K562 (cell line): ENCODE results near the gene INSL3. TPM values are rescaled to one million over a fixed set of nuclear protein-coding genes. Genes with fewer than 3 reads are reported as not detected.

ENCODE experiments used
- ATAC-seq: fragments of 200-7000 bp; cut with Tn5 transposase; 3 replicates; pipeline ENCODE4 v1.9.1; 2020; ENCODE audit warnings: moderate library complexity
- BruUV-seq: library from RNA; stranded (reverse); fragments of 400-500 nt; replicated peaks from 2 replicates; lab custom pipeline; 2021; lab: Mats Ljungman, UMichigan
- CTCF ChIA-PET: fragments of 300-600 bp; formaldehyde crosslinking; extraction: SDS; loops from one replicate; lab custom pipeline; 2021; ENCODE audit warnings: low intra/inter-chr PET ratio; lab: Yijun Ruan, JAX
- POLR2A ChIA-PET: fragments of 300-600, 350-650 bp; sonication (Branson Sonifier 250); formaldehyde crosslinking; extraction: SDS; loops from one replicate; lab custom pipeline; 2021; ENCODE audit warnings: antibody characterized with exemption, inconsistent platforms; lab: Yijun Ruan, JAX
- DNase-seq, 4 experiments: peaks; one replicate each; pipeline versions ENCODE4 v3.0.0 to v3.0.0-alpha.2; 2011 to 2018; ENCODE audit warnings: low spot score in 3 of 4, mixed read lengths in 3 of 4; ENCODE audit errors: extremely low read depth in 1 of 4
- FAIRE-seq: peaks from 2 replicates; lab custom pipeline; 2011; peaks lifted over from hg19 to GRCh38; lab: Jason Lieb, UNC
- H2AFZ ChIP-seq: 2 replicates; pipeline ENCODE4 v1.6.0; 2011; ENCODE audit warnings: low read depth, low read length, control low read depth, inconsistent platforms
- H3K27ac ChIP-seq: fragments of 200-600 bp; 3 replicates; pipeline ENCODE4 v1.8.0; 2011; ENCODE audit warnings: low read depth, mild to moderate bottlenecking, control low read depth, inconsistent platforms, low read length, moderate library complexity, mixed read lengths; ENCODE audit errors: extremely low read depth
- H3K27me3 ChIP-seq, 2 experiments: fragments of 300-600 bp in 1 of 2; 2 replicates in 1 of 2; 3 replicates in 1 of 2; pipeline versions ENCODE4 v1.6.0 to v1.8.0; 2011; ENCODE audit warnings: inconsistent platforms in 2 of 2, low read length in 2 of 2, mild to moderate bottlenecking in 1 of 2, mixed read lengths in 1 of 2, moderate library complexity in 1 of 2; ENCODE audit not compliant: control insufficient read depth in 2 of 2, insufficient read depth in 2 of 2
- H3K36me3 ChIP-seq: fragments of 300-600 bp; 3 replicates; pipeline ENCODE4 v1.8.0; 2011; ENCODE audit warnings: mild to moderate bottlenecking, low read length, inconsistent platforms; ENCODE audit not compliant: control insufficient read depth, insufficient read depth
- H3K4me1 ChIP-seq, 2 experiments: fragments of 200-600 bp in 1 of 2; replicated peaks in 1 of 2; 2 replicates in 1 of 2; 3 replicates in 1 of 2; pipeline versions ENCODE4 v1.5.1 to v1.8.0; 2011; ENCODE audit warnings: inconsistent platforms in 2 of 2, low read length in 2 of 2, mild to moderate bottlenecking in 1 of 2, mixed read lengths in 1 of 2, moderate library complexity in 1 of 2; ENCODE audit not compliant: control insufficient read depth in 2 of 2, insufficient read depth in 2 of 2
- H3K4me2 ChIP-seq: 2 replicates; pipeline ENCODE4 v1.6.1; 2011; ENCODE audit warnings: low read length, control low read depth, inconsistent platforms, mixed read lengths; ENCODE audit not compliant: insufficient read depth
- H3K4me3 ChIP-seq: fragments of 200-600 bp; sonication (generic), shearing (Covaris generic); 2 replicates; pipeline ENCODE4 v1.5.1; 2016; ENCODE audit warnings: control low read depth, inconsistent platforms
- H3K79me2 ChIP-seq: fragments of 200-600 bp; 3 replicates; pipeline ENCODE4 v1.8.0; 2011; ENCODE audit warnings: low read length, inconsistent platforms; ENCODE audit not compliant: control insufficient read depth, insufficient read depth
- H3K9ac ChIP-seq, 2 experiments: 2 replicates each; pipeline versions ENCODE4 v1.6.0 to v1.6.1; 2011; ENCODE audit warnings: low read depth in 2 of 2, low read length in 2 of 2, control low read depth in 1 of 2, inconsistent platforms in 1 of 2, mild to moderate bottlenecking in 1 of 2, mixed read lengths in 1 of 2; ENCODE audit not compliant: insufficient read depth in 1 of 2
- H3K9me1 ChIP-seq: one replicate; pipeline ENCODE4 v1.6.0; 2011; ENCODE audit warnings: inconsistent platforms, mild to moderate bottlenecking, low read length, moderate library complexity; ENCODE audit not compliant: control insufficient read depth, insufficient read depth
- H3K9me3 ChIP-seq: replicated peaks from 2 replicates; pipeline ENCODE4 v1.5.1; 2011; ENCODE audit warnings: low read depth, low read length, inconsistent platforms; ENCODE audit not compliant: control insufficient read depth, insufficient read depth
- H4K20me1 ChIP-seq: replicated peaks from 2 replicates; pipeline ENCODE4 v1.6.1; 2011; ENCODE audit warnings: low read length, inconsistent platforms, mixed read lengths; ENCODE audit not compliant: control insufficient read depth, insufficient read depth
- SMC3 ChIP-seq: conservative IDR thresholded peaks from 2 replicates; pipeline ENCODE4 v1.6.1; 2011; ENCODE audit warnings: low read depth, low read length, improper control_type of control experiment; ENCODE audit not compliant: insufficient read depth
- ZNF140 ChIP-seq: fragments of 250-450 bp; sonication (Bioruptor Pico); IDR thresholded peaks from 2 replicates; pipeline ENCODE4 v1.8.0; 2021; ENCODE audit warnings: moderate library complexity, mild to moderate bottlenecking, inconsistent platforms
- WGBS: fragments of 100-300 bp; shearing (Covaris generic); methylation state at CpG from one replicate; pipeline ENCODE4 v1.1.6; 2016; ENCODE audit warnings: low coverage, mixed read lengths; ENCODE audit not compliant: insufficient coverage; ENCODE audit errors: missing lambda C conversion rate; 5-methylcytosine and 5-hydroxymethylcytosine counted together
- in situ Hi-C: fragments of 300-500 bp; cut with MboI; formaldehyde crosslinking; loops from 4 replicates; pipeline ENCODE4 v1.15.0; 2018; ENCODE audit warnings: inconsistent platforms, mixed read lengths
- intact Hi-C: fragments of 100-400 bp; cut with micrococcal nuclease; formaldehyde crosslinking; loops from 2 replicates; pipeline ENCODE4 v1.14.2; 2022
- polyA plus RNA-seq, 8 experiments: library from polyadenylated mRNA; depleted of rRNA in 4 of 8; stranded (reverse) in 5 of 8; unstranded in 3 of 8; fragments of >200 nt; fragmentation: Nextera tagmentation in 2 of 8; fragmentation: Illumina TruSeq in 1 of 8; extraction: Ambion mirVana in 2 of 8; extraction: Trizol in 1 of 8; gene quantifications; 2 replicates each; pipeline versions ENCODE4 v1.2.1 to v1.2.3, GENCODE V29; 2011 to 2014; ENCODE audit warnings: inconsistent platforms in 1 of 8, missing spikeins in 1 of 8
- total RNA-seq, 7 experiments: library from RNA; depleted of rRNA in 6 of 7; stranded (reverse); fragments of >200 nt in 6 of 7; fragmentation: Illumina TruSeq in 2 of 7; extraction: Trizol in 2 of 7; gene quantifications; 2 replicates each; pipeline versions ENCODE4 v1.2.1 to v1.2.3, GENCODE V29; 2011 to 2021; ENCODE audit warnings: low replicate concordance in 1 of 7
- TF ChIP-seq, protein P1 (sequence below), 2 experiments: fragments of 450-650 bp; formaldehyde crosslinking in 1 of 2; IDR thresholded peaks; 2 replicates each; pipeline versions ENCODE4 v1.4.0 to v1.6.1; 2014 to 2020; ENCODE audit warnings: mild to moderate bottlenecking in 2 of 2, borderline replicate concordance in 1 of 2, low read depth in 1 of 2
- TF ChIP-seq, protein P2 (sequence below), 3 experiments: IDR thresholded peaks in 2 of 3; conservative IDR thresholded peaks in 1 of 3; 2 replicates each; pipeline ENCODE4 v1.5.1; 2011 to 2012; ENCODE audit warnings: low read length in 3 of 3, mild to moderate bottlenecking in 3 of 3, control low read depth in 2 of 3, improper control_type of control experiment in 1 of 3, inconsistent platforms in 1 of 3, low read depth in 1 of 3, mixed read lengths in 1 of 3, moderate library complexity in 1 of 3; ENCODE audit not compliant: insufficient read depth in 2 of 3
- TF ChIP-seq, protein P3 (sequence below): sonication (generic); formaldehyde crosslinking; IDR thresholded peaks from 2 replicates; pipeline ENCODE4 v1.4.0; 2020; ENCODE audit warnings: mild to moderate bottlenecking, missing genetic modification reagents
- TF ChIP-seq, protein P4 (sequence below): sonication (generic); formaldehyde crosslinking; IDR thresholded peaks from 2 replicates; pipeline ENCODE4 v1.9.0; 2022; ENCODE audit warnings: mild to moderate bottlenecking, missing genetic modification reagents

The INSL3 gene
- total and polyA plus RNA-seq, 9 of the 15 experiments (the other 6 are each of a cell fraction or from before 2014, with no cell fraction given): not detected

DNA sequence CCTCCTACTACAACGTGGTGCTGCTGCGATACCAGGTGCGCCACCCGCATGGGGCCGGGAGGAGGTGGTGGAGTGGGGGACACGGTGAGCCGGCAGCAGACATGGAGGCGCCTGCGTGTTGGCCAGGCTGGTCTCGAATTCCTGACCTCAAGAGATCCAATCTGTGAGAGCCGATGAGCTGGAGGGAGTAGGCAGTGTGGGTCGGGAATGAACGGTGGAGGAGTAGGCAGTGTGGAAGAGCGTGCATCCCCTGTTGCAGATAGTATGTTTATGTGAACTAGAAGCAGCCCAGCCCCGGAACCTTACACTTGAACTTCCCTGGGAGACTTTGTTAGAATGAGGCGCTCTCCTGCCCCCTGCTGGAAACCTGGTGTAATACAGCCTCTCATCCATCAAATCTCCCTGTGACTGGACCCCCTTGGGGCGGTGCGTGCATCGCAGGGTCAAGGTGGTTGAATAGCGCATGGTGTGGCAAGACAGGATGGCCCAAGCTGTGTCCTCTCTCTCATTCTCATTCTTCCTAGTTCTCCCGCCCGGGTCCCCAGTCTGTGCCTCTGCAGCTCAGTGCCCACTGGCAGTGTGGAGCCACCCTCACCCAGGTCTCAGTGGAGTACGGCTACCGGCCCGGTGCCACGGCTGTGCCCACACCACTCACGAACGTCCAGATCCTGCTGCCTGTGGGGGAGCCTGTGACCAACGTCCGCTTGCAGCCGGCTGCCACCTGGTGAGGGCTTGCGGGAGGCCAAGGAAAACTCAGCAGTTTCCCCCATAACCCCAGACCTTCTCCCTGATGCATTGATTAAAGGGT, 36.9 kb downstream of the INSL3 start:
- Histone ChIP-seq H3K9ac (peak overlapping the region in 1 of 2 experiments; percentile 13; a peak in 1 of 4 replicates), H3K4me1 (peaks cover 0 to 22% of the 10 kb centered on the region in 2 experiments; a peak in 3 of 5 replicates), H4K20me1 (0 out of 2 replicates have a peak, but pooled peaks cover 7% of the 10 kb centered on the region), H3K36me3 (peaks cover 44% of the 10 kb centered on the region; the same call in 2 of the 3 replicates), H2AFZ (no peak overlapping the region), H3K27me3 (no peaks in the 10 kb centered on the region), H3K9me3 (no peaks in the 10 kb centered on the region), H3K27ac (no peak overlapping the region), H3K79me2 (no peaks in the 10 kb centered on the region), H3K4me3 (no peak overlapping the region), H3K9me1 (no peaks in the 10 kb centered on the region), H3K4me2 (no peak overlapping the region)
- DNase-seq: peak; percentile 70 to 82 (median 77)
- ChIA-PET CTCF (interaction anchor here (0.9 to 1.4 kb wide), 2 partner anchors 75 to 81 kb away, joined by 3 to 5 read pairs; partner anchors contain the start of gene RPL18A), POLR2A (no interaction called here)
- FAIRE-seq: peak; percentile 91
- WGBS: 59% methylated on average over 31 of the region's 32 CpGs
- in situ Hi-C loops: no loop called here
- no TSS peak for BruUV-seq
- peak; percentile 72 for ATAC-seq
- intact Hi-C loops: no loop called here
- TF ChIP-seq, protein P1, sequence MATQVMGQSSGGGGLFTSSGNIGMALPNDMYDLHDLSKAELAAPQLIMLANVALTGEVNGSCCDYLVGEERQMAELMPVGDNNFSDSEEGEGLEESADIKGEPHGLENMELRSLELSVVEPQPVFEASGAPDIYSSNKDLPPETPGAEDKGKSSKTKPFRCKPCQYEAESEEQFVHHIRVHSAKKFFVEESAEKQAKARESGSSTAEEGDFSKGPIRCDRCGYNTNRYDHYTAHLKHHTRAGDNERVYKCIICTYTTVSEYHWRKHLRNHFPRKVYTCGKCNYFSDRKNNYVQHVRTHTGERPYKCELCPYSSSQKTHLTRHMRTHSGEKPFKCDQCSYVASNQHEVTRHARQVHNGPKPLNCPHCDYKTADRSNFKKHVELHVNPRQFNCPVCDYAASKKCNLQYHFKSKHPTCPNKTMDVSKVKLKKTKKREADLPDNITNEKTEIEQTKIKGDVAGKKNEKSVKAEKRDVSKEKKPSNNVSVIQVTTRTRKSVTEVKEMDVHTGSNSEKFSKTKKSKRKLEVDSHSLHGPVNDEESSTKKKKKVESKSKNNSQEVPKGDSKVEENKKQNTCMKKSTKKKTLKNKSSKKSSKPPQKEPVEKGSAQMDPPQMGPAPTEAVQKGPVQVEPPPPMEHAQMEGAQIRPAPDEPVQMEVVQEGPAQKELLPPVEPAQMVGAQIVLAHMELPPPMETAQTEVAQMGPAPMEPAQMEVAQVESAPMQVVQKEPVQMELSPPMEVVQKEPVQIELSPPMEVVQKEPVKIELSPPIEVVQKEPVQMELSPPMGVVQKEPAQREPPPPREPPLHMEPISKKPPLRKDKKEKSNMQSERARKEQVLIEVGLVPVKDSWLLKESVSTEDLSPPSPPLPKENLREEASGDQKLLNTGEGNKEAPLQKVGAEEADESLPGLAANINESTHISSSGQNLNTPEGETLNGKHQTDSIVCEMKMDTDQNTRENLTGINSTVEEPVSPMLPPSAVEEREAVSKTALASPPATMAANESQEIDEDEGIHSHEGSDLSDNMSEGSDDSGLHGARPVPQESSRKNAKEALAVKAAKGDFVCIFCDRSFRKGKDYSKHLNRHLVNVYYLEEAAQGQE (IDR thresholded peaks at IDR 0.05; ENCODE audit: borderline replicate concordance): peak; percentile 43; the same call in 1 of the 2 replicates
- TF ChIP-seq, protein P1 (CRISPR knock-in tag; IDR thresholded peaks at IDR 0.05; ENCODE audit: low read depth): no peak
- TF ChIP-seq, protein P2, sequence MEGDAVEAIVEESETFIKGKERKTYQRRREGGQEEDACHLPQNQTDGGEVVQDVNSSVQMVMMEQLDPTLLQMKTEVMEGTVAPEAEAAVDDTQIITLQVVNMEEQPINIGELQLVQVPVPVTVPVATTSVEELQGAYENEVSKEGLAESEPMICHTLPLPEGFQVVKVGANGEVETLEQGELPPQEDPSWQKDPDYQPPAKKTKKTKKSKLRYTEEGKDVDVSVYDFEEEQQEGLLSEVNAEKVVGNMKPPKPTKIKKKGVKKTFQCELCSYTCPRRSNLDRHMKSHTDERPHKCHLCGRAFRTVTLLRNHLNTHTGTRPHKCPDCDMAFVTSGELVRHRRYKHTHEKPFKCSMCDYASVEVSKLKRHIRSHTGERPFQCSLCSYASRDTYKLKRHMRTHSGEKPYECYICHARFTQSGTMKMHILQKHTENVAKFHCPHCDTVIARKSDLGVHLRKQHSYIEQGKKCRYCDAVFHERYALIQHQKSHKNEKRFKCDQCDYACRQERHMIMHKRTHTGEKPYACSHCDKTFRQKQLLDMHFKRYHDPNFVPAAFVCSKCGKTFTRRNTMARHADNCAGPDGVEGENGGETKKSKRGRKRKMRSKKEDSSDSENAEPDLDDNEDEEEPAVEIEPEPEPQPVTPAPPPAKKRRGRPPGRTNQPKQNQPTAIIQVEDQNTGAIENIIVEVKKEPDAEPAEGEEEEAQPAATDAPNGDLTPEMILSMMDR (IDR thresholded peaks at IDR 0.05 in 2 of 3, conservative IDR thresholded peaks at IDR 0.05 in 1 of 3; ENCODE audit: insufficient read depth in 2 of 3, low read depth in 1 of 3, low read length in 3 of 3): peak; percentile 80 to 87 (median 86)
- TF ChIP-seq, protein P3, sequence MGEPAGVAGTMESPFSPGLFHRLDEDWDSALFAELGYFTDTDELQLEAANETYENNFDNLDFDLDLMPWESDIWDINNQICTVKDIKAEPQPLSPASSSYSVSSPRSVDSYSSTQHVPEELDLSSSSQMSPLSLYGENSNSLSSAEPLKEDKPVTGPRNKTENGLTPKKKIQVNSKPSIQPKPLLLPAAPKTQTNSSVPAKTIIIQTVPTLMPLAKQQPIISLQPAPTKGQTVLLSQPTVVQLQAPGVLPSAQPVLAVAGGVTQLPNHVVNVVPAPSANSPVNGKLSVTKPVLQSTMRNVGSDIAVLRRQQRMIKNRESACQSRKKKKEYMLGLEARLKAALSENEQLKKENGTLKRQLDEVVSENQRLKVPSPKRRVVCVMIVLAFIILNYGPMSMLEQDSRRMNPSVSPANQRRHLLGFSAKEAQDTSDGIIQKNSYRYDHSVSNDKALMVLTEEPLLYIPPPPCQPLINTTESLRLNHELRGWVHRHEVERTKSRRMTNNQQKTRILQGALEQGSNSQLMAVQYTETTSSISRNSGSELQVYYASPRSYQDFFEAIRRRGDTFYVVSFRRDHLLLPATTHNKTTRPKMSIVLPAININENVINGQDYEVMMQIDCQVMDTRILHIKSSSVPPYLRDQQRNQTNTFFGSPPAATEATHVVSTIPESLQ (CRISPR knock-in tag): no peak
- TF ChIP-seq ZNF140 (CRISPR knock-in tag) (no peak), SMC3 (peak; percentile 61)
- TF ChIP-seq, protein P4, sequence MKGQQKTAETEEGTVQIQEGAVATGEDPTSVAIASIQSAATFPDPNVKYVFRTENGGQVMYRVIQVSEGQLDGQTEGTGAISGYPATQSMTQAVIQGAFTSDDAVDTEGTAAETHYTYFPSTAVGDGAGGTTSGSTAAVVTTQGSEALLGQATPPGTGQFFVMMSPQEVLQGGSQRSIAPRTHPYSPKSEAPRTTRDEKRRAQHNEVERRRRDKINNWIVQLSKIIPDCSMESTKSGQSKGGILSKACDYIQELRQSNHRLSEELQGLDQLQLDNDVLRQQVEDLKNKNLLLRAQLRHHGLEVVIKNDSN (CRISPR knock-in tag): no peak
